Breast epithelium (tissue), 4 donors: ENCODE data around the gene PRSS12. TPM values are rescaled to one million over a fixed set of nuclear protein-coding genes. Genes with fewer than 3 reads are reported as not detected.

ENCODE experiments used
- DNase-seq, 2 donors: peaks; one replicate each; pipeline ENCODE4 v3.0.0-alpha.2; 2019; ENCODE audit warnings: low spot score in 2 of 2
- H3K27ac ChIP-seq, 2 donors: fragments of 200-600 bp; sonication (generic) in 1 of 2; one replicate each; pipeline ENCODE4 v1.5.1; 2016 to 2019; ENCODE audit warnings: mild to moderate bottlenecking in 1 of 2
- H3K27me3 ChIP-seq, 2 donors: fragments of 200-600 bp; sonication (generic) in 1 of 2; one replicate each; pipeline versions ENCODE4 v1.5.1 to v1.6.0; 2017 to 2019; ENCODE audit warnings: control low read depth in 1 of 2, mild to moderate bottlenecking in 1 of 2
- H3K36me3 ChIP-seq: fragments of 200-600 bp; one replicate; pipeline ENCODE4 v1.5.1; 2019
- H3K4me1 ChIP-seq, 2 donors: fragments of 200-600 bp; sonication (generic); one replicate each; pipeline ENCODE4 v1.5.1; 2016 to 2019; ENCODE audit warnings: control low read depth in 1 of 2
- H3K4me3 ChIP-seq, 3 donors: fragments of 200-600 bp; sonication (generic); 1 replicate in 2 of 3; 2 replicates in 1 of 3; pipeline ENCODE4 v1.5.1; 2016 to 2019; ENCODE audit warnings: mild to moderate bottlenecking in 3 of 3, moderate library complexity in 2 of 3
- H3K9me3 ChIP-seq, 2 donors: fragments of 200-600 bp; sonication (generic) in 1 of 2; one replicate each; pipeline ENCODE4 v1.5.1; 2016 to 2019; ENCODE audit warnings: control low read depth in 1 of 2
- POLR2A ChIP-seq: fragments of 450-650 bp; IDR thresholded peaks from one replicate; pipeline ENCODE4 v1.6.1; 2016; ENCODE audit warnings: antibody characterized with exemption, mild to moderate bottlenecking, moderate library complexity
- POLR2AphosphoS5 ChIP-seq, 3 donors: sonication (generic); formaldehyde crosslinking; IDR thresholded peaks; one replicate each; pipeline ENCODE4 v1.6.1; 2017; ENCODE audit warnings: antibody characterized with exemption in 3 of 3
- intact Hi-C: fragments of 100-400 bp; cut with DNase I; formaldehyde crosslinking; loops from one replicate; pipeline ENCODE4 v1.15.1; 2023; ENCODE audit warnings: low total_unique reads
- total RNA-seq, 3 donors: library from RNA; depleted of rRNA; stranded (reverse); fragments of >200 nt; gene quantifications; one replicate each; pipeline ENCODE4 v1.1.0, GENCODE V29; 2016
- TF ChIP-seq, protein P1 (sequence below), 3 donors: fragments of 450-650 bp; IDR thresholded peaks; one replicate each; pipeline ENCODE4 v1.5.1; 2016 to 2017; ENCODE audit warnings: antibody characterized with exemption in 3 of 3, mild to moderate bottlenecking in 3 of 3, moderate library complexity in 3 of 3

Gene PRSS12
- total RNA-seq, 3 donors from 2014 or later = 0.64 to 3.6 (median 2.2) TPM

DNA sequence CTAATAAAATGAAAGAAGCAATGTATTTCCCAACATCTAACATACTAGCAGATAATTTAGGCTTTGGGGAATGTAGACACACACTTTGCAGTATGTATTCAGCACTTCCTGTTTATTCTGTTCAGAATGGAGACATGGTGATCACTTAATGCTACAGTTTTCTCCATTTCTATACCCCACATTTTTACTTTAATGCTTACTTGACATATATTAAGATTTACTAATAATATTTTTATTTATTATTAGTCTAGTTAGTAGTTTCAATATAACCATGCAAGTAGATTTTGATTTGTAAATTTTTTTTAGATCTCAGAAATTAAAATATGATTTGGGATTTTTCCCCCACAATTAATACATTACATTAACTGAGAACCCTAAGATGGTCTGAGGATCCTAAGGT, 98.4 kb downstream of the PRSS12 start:
- Histone ChIP-seq H3K27me3 (no peaks in the 10 kb centered on the region), H3K27ac (no peak overlapping the region), H3K4me1 (no peaks in the 10 kb centered on the region), H3K4me3 (no peak overlapping the region), H3K9me3 (peaks cover 0 to 4% of the 10 kb centered on the region in 2 donors), H3K36me3 (no peaks in the 10 kb centered on the region)
- TF ChIP-seq, protein P1, sequence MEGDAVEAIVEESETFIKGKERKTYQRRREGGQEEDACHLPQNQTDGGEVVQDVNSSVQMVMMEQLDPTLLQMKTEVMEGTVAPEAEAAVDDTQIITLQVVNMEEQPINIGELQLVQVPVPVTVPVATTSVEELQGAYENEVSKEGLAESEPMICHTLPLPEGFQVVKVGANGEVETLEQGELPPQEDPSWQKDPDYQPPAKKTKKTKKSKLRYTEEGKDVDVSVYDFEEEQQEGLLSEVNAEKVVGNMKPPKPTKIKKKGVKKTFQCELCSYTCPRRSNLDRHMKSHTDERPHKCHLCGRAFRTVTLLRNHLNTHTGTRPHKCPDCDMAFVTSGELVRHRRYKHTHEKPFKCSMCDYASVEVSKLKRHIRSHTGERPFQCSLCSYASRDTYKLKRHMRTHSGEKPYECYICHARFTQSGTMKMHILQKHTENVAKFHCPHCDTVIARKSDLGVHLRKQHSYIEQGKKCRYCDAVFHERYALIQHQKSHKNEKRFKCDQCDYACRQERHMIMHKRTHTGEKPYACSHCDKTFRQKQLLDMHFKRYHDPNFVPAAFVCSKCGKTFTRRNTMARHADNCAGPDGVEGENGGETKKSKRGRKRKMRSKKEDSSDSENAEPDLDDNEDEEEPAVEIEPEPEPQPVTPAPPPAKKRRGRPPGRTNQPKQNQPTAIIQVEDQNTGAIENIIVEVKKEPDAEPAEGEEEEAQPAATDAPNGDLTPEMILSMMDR (IDR thresholded peaks at IDR 0.05) = no peak
- TF ChIP-seq POLR2A = no peak
- no peak for TF ChIP-seq POLR2AphosphoS5 (IDR thresholded peaks at IDR 0.05)
- DNase-seq = no peak
- intact Hi-C loops = no loop called here

- TF ChIP-seq, protein P1 (IDR thresholded peaks at IDR 0.05) = no peak
- TF ChIP-seq POLR2A (no peak), POLR2AphosphoS5 (IDR thresholded peaks at IDR 0.05) (no peak)
- Histone ChIP-seq H3K4me3 (no peak overlapping the region), H3K9me3 (peaks cover 0 to 4% of the 10 kb centered on the region in 2 donors), H3K27me3 (no peaks in the 10 kb centered on the region), H3K36me3 (no peaks in the 10 kb centered on the region), H3K27ac (no peak overlapping the region), H3K4me1 (no peaks in the 10 kb centered on the region)
- DNase-seq = no peak
- intact Hi-C loops = no loop called here
Observed at GRCh38 chr4:118249890-118250289, 102.9 kb downstream of the PRSS12 start.

- no peak for DNase-seq
- H3K27ac ChIP-seq = no peak overlapping the region
- H3K27me3 ChIP-seq = no peaks in the 10 kb centered on the region
- H3K4me3 ChIP-seq = no peak overlapping the region
- TF ChIP-seq POLR2A = no peak
- TF ChIP-seq, protein P1 (IDR thresholded peaks at IDR 0.05) = no peak
- no peaks in the 10 kb centered on the region for H3K36me3 ChIP-seq
- no peaks in the 10 kb centered on the region for H3K4me1 ChIP-seq
- no peaks in the 10 kb centered on the region for H3K9me3 ChIP-seq
- intact Hi-C loops = no loop called here
Observed at GRCh38 chr4:118237531-118237930, 115.3 kb downstream of the PRSS12 start.

DNA sequence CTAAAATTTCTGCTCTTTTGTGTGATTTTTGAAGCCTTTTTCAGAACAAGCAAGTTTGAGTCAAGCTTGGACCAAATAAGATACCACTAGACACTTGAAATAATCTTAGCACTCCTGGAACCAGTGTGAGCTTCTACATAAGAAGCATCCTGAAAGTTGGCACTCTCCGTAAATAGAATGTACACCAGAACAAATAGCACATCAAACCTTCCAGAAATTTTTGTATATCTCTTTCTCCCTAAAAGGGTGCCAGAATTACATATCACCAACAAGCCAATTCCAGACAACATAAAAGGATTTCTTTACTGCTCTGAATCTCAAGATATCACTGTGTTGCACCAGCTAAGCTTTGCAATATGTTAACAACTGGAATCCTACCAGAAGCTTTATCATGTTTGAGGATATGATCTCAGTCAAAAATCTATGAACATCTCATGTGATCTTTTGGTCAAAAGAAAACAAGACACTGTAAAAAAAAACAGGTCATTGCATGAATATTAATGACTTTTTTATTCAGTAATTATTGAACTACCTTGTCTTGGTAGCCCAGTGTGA, 117.2 kb downstream of the PRSS12 start:
- Histone ChIP-seq H3K27ac (no peak overlapping the region), H3K9me3 (no peaks in the 10 kb centered on the region), H3K36me3 (no peaks in the 10 kb centered on the region), H3K4me1 (no peaks in the 10 kb centered on the region), H3K4me3 (no peak overlapping the region), H3K27me3 (no peaks in the 10 kb centered on the region)
- DNase-seq = no peak
- intact Hi-C loops = no loop called here
- TF ChIP-seq POLR2A (no peak), POLR2AphosphoS5 (IDR thresholded peaks at IDR 0.05) (no peak)
- TF ChIP-seq, protein P1 (IDR thresholded peaks at IDR 0.05) = no peak
